OCI-LY7 (cell line): ENCODE results near the gene SLC22A25. TPM values are rescaled to one million over a fixed set of nuclear protein-coding genes. Genes with fewer than 3 reads are reported as not detected.
"Not testable (repeated sequence)": the region's sequence is repeated elsewhere in the genome, so short reads cannot be mapped to it uniquely, and the experiment has no call there.

Experiments used
- BruUV-seq: library from RNA; stranded (reverse); fragments of 400-500 nt; replicated peaks from 2 replicates; lab custom pipeline; 2021; lab: Mats Ljungman, UMichigan
- CTCF ChIA-PET: fragments of 300-600 bp; sonication (Branson Sonifier 250); formaldehyde crosslinking; loops from one replicate; lab custom pipeline; 2022; ENCODE audit warnings: antibody characterized with exemption; ENCODE audit not compliant: unreplicated experiment; lab: Charles Lee
- POLR2A ChIA-PET: fragments of 300-600 bp; sonication (Branson Sonifier 250); formaldehyde crosslinking; loops from one replicate; lab custom pipeline; 2022; ENCODE audit warnings: antibody characterized with exemption; lab: Charles Lee
- DNase-seq: peaks from one replicate; pipeline ENCODE4 v3.0.0-alpha.2; 2015; ENCODE audit warnings: low spot score
- H2AFZ ChIP-seq: fragments of 200-600 bp; sonication (generic), shearing (Covaris generic); 2 replicates; pipeline ENCODE4 v1.6.1; 2014; ENCODE audit warnings: mild to moderate bottlenecking, antibody characterized with exemption, low read length, moderate library complexity
- H3K27ac ChIP-seq: fragments of 200-600 bp; sonication (generic); 2 replicates; pipeline ENCODE4 v1.5.1; 2014; ENCODE audit warnings: mixed run types, low read depth, mild to moderate bottlenecking, moderate library complexity, low read length, inconsistent platforms; ENCODE audit not compliant: poor library complexity, severe bottlenecking
- H3K36me3 ChIP-seq: fragments of 200-600 bp; sonication (generic); 2 replicates; pipeline ENCODE4 v1.6.1; 2014; ENCODE audit warnings: mild to moderate bottlenecking, antibody characterized with exemption, low read length, moderate library complexity, mixed read lengths; ENCODE audit not compliant: insufficient read depth
- H3K4me1 ChIP-seq: fragments of 200-600 bp; sonication (generic); 2 replicates; pipeline ENCODE4 v1.5.1; 2014; ENCODE audit warnings: mild to moderate bottlenecking, low read length; ENCODE audit not compliant: insufficient read depth, poor library complexity, severe bottlenecking
- H3K4me2 ChIP-seq: fragments of 200-600 bp; sonication (generic); 2 replicates; pipeline ENCODE4 v1.6.1; 2014; ENCODE audit warnings: mild to moderate bottlenecking, low read length
- H3K4me3 ChIP-seq: fragments of 200-600 bp; sonication (generic); 2 replicates; pipeline ENCODE4 v1.5.1; 2014; ENCODE audit warnings: mild to moderate bottlenecking, low read depth, low read length; ENCODE audit not compliant: poor library complexity, severe bottlenecking
- H3K79me2 ChIP-seq: fragments of 200-600 bp; sonication (generic); 2 replicates; pipeline ENCODE4 v1.6.1; 2016; ENCODE audit warnings: low read depth, mild to moderate bottlenecking, low read length, moderate library complexity, mixed read lengths; ENCODE audit not compliant: insufficient read depth
- H3K9me2 ChIP-seq: fragments of 200-600 bp; sonication (generic); 2 replicates; pipeline ENCODE4 v1.6.1; 2016; ENCODE audit warnings: mild to moderate bottlenecking, low read length, mixed read lengths; ENCODE audit not compliant: insufficient read depth
- H3K9me3 ChIP-seq: fragments of 200-600 bp; sonication (generic); 2 replicates; pipeline ENCODE4 v1.6.1; 2014; ENCODE audit warnings: mild to moderate bottlenecking, mixed run types, low read length, mixed read lengths
- H4K20me1 ChIP-seq: fragments of 200-600 bp; sonication (generic); 2 replicates; pipeline ENCODE4 v1.6.1; 2014; ENCODE audit warnings: mild to moderate bottlenecking, antibody characterized with exemption, low read length, moderate library complexity, mixed read lengths; ENCODE audit not compliant: insufficient read depth
- CTCF ChIP-seq: fragments of 200-600 bp; sonication (generic); conservative IDR thresholded peaks from 2 replicates; pipeline ENCODE4 v1.5.1; 2014; ENCODE audit warnings: mild to moderate bottlenecking, antibody characterized with exemption, low read length, moderate library complexity, mixed read lengths
- EZH2phosphoT487 ChIP-seq: fragments of 200-600 bp; sonication (generic); IDR thresholded peaks from 2 replicates; pipeline ENCODE4 v1.6.1; 2018; ENCODE audit warnings: low read depth, borderline replicate concordance, mild to moderate bottlenecking, mixed run types, antibody characterized with exemption, low read length, moderate library complexity, mixed read lengths
- intact Hi-C: fragments of 100-400 bp; cut with micrococcal nuclease; formaldehyde crosslinking; loops from one replicate; pipeline ENCODE4 v1.10.0; 2022; ENCODE audit not compliant: unreplicated experiment
- total RNA-seq, 2 experiments: library from RNA; depleted of rRNA in 1 of 2; stranded (reverse); fragments of >200 nt in 1 of 2; shearing (Covaris generic) in 1 of 2; gene quantifications; 2 replicates each; pipeline ENCODE4 v1.2.3, GENCODE V29; 2014 to 2022

SLC22A25 gene
- total RNA-seq, 2 experiments from 2014 or later, result not detected

- Histone ChIP-seq H3K4me3 (no peak overlapping the region), H3K79me2 (no peaks in the 10 kb centered on the region), H4K20me1 (no peaks in the 10 kb centered on the region), H3K4me1 (no peaks in the 10 kb centered on the region), H3K4me2 (no peak overlapping the region), H2AFZ (no peak overlapping the region), H3K9me3 (no peaks in the 10 kb centered on the region), H3K27ac (no peak overlapping the region), H3K9me2 (no peaks in the 10 kb centered on the region), H3K36me3 (no peaks in the 10 kb centered on the region)
- TF ChIP-seq EZH2phosphoT487 (no peak), CTCF (no peak)
- no peak for DNase-seq
- ChIA-PET CTCF (no interaction called here), POLR2A (interaction anchor here (0.5 kb wide), 1 partner anchor 21 kb away, joined by 3 read pairs; no protein-coding TSS in a partner anchor)
- intact Hi-C loops, result no loop called here
- no TSS peak for BruUV-seq
Measured at GRCh38 chr11:63237413-63237812, 6.0 kb downstream of the SLC22A25 start.

- intact Hi-C loops, BruUV-seq: not testable (repeated sequence)
- CTCF ChIA-PET, result interaction anchor here (0.6 kb wide), 1 partner anchor 86 kb away, joined by 3 read pairs; no protein-coding TSS in a partner anchor
Measured at GRCh38 chr11:63235471-63236461, 7.6 kb downstream of the SLC22A25 start.

GRCh38 chr11:63229815-63230214, 13.6 kb downstream of the SLC22A25 start:
- ChIA-PET CTCF (no interaction called here), POLR2A (no interaction called here)
- no peak for DNase-seq
- H3K36me3 ChIP-seq, result no peaks in the 10 kb centered on the region
- H3K9me3 ChIP-seq, result no peaks in the 10 kb centered on the region
- no peaks in the 10 kb centered on the region for H3K79me2 ChIP-seq
- TF ChIP-seq CTCF (no peak), EZH2phosphoT487 (no peak)
- H2AFZ ChIP-seq, result no peak overlapping the region
- no TSS peak for BruUV-seq
- H4K20me1 ChIP-seq, result no peaks in the 10 kb centered on the region
- H3K9me2 ChIP-seq, result no peaks in the 10 kb centered on the region
- no peak overlapping the region for H3K4me2 ChIP-seq
- H3K4me1 ChIP-seq, result no peaks in the 10 kb centered on the region
- no peak overlapping the region for H3K4me3 ChIP-seq
- no peak overlapping the region for H3K27ac ChIP-seq
- intact Hi-C loops, result no loop called here

More at GRCh38 chr11:63235471-63236461, 7.6 kb downstream of the SLC22A25 start:
- DNase-seq, H4K20me1 ChIP-seq, H3K4me3 ChIP-seq, H3K9me2 ChIP-seq, POLR2A ChIA-PET, H3K4me2 ChIP-seq, H2AFZ ChIP-seq, H3K4me1 ChIP-seq, H3K36me3 ChIP-seq, H3K79me2 ChIP-seq, H3K27ac ChIP-seq, H3K9me3 ChIP-seq: not testable (repeated sequence)
